Measurements from ENCODE around the gene SOS1. TPM values are rescaled to one million over a fixed set of nuclear protein-coding genes. Genes with fewer than 3 reads are reported as not detected.

The SOS1 gene
- total RNA-seq, 1 donor from 2014 or later = 35.3 TPM

DNA sequence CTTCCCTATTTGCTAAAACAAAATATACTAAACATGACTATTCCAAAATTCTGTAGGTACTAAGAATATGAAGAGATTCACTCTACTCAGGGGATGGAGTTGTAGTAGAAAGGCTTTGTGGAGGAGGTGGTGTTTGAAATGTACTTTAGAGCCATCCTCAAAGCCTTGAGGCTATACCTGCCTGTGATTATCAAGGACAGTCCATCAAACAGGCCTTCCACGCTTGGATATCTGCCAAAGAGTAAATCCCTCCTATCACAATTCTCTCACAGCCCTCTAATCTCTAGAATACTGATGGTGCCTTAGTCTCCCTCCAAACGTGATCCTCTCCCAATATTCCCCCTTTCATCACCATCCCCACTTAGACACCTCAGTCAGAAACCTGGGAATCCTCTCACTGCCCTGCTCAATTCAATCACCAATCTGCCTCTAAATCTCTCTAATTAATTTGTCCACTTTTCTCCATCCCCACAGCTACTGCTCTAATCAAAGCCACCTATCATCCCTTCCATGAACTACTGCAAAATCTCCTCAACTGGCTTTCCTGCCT is 13.1 kb downstream of the SOS1 start:
- Mint-ChIP-seq H3K36me3 (ENCODE audit: low read depth, unreplicated experiment) (peaks cover 6% of the 10 kb centered on the region), H3K9me3 (ENCODE audit: unreplicated experiment) (no peaks in the 10 kb centered on the region), H3K4me3 (ENCODE audit: unreplicated experiment) (no peak overlapping the region), H3K27me3 (ENCODE audit: unreplicated experiment) (no peaks in the 10 kb centered on the region), H3K4me1 (ENCODE audit: unreplicated experiment) (peaks cover 8% of the 10 kb centered on the region), H3K27ac (ENCODE audit: unreplicated experiment) (no peak overlapping the region)
- TF ChIP-seq, protein P1, sequence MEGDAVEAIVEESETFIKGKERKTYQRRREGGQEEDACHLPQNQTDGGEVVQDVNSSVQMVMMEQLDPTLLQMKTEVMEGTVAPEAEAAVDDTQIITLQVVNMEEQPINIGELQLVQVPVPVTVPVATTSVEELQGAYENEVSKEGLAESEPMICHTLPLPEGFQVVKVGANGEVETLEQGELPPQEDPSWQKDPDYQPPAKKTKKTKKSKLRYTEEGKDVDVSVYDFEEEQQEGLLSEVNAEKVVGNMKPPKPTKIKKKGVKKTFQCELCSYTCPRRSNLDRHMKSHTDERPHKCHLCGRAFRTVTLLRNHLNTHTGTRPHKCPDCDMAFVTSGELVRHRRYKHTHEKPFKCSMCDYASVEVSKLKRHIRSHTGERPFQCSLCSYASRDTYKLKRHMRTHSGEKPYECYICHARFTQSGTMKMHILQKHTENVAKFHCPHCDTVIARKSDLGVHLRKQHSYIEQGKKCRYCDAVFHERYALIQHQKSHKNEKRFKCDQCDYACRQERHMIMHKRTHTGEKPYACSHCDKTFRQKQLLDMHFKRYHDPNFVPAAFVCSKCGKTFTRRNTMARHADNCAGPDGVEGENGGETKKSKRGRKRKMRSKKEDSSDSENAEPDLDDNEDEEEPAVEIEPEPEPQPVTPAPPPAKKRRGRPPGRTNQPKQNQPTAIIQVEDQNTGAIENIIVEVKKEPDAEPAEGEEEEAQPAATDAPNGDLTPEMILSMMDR (IDR thresholded peaks at IDR 0.05; ENCODE audit: unreplicated experiment) = no peak
- no peak for DNase-seq (ENCODE audit: low spot score)

DNA sequence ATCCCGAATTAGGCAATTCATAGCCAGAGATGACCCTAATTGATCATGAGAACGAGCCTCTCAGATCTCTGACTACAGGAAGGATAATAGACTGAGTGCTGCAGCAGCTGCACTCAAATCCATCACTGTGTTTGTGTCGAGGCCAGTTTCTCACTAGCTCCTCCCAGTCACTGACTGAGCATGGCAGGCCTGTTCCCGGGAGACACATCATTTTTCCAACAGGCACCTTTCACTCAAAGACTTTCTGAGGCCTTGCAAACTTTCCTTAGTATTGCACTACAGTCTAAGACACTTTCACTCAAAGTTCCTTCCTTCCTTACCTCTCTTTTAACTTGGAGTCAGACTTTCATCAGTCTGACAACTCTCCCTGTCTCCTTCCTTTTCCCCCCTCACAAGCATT is 13.7 kb downstream of the SOS1 start:
- no peak for DNase-seq (ENCODE audit: low spot score)
- TF ChIP-seq, protein P1 (IDR thresholded peaks at IDR 0.05; ENCODE audit: unreplicated experiment) = no peak
- Mint-ChIP-seq H3K9me3 (ENCODE audit: unreplicated experiment) (no peaks in the 10 kb centered on the region), H3K4me3 (ENCODE audit: unreplicated experiment) (no peak overlapping the region), H3K27me3 (ENCODE audit: unreplicated experiment) (no peaks in the 10 kb centered on the region), H3K27ac (ENCODE audit: unreplicated experiment) (no peak overlapping the region), H3K4me1 (ENCODE audit: unreplicated experiment) (peaks cover 8% of the 10 kb centered on the region), H3K36me3 (ENCODE audit: low read depth, unreplicated experiment) (peaks cover 5% of the 10 kb centered on the region)

DNA sequence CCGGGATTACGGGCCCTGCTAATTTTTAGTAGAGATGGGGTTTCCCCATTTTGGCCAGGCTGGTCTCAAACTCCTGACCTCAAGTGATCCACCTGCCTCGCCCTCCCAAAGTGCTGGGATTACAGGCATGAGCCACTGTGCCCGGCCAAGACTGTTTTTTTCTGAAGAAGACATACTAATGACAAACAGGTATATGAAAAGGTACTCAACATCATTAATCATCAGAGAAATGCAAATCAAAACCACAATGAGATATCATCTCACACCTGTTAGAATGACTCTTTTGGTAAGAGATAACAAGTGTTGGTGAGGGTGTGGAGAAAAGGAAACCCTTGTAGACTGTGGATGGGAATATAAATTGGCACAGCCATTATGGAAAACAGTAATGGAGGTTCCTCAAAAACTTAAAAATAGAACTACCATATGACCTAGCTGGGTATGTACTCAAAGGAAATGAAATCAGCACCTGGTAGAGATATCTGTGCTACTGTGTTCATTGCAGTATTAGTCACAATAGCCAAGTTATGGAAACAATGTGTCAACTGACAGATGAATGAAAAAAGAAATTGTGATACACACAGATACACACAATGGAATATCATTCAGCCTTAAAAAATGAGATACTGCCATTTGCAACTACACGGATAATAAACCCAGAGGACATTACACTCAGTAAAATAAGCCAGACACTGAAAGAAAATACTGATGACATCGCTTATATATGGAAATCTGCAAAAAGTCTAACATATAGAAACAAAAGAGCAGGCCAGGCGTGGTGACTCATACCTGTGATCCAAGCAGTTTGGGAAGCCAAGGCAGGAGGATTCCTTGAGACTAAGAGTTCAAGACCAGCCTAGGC is 20.8 kb downstream of the SOS1 start:
- Mint-ChIP-seq H3K27me3 (ENCODE audit: unreplicated experiment) (no peaks in the 10 kb centered on the region), H3K4me1 (ENCODE audit: unreplicated experiment) (no peaks in the 10 kb centered on the region), H3K36me3 (ENCODE audit: low read depth, unreplicated experiment) (no peaks in the 10 kb centered on the region), H3K4me3 (ENCODE audit: unreplicated experiment) (no peak overlapping the region), H3K27ac (ENCODE audit: unreplicated experiment) (no peak overlapping the region), H3K9me3 (ENCODE audit: unreplicated experiment) (no peaks in the 10 kb centered on the region)
- TF ChIP-seq, protein P1 (IDR thresholded peaks at IDR 0.05; ENCODE audit: unreplicated experiment) = no peak
- DNase-seq (ENCODE audit: low spot score) = no peak

DNA sequence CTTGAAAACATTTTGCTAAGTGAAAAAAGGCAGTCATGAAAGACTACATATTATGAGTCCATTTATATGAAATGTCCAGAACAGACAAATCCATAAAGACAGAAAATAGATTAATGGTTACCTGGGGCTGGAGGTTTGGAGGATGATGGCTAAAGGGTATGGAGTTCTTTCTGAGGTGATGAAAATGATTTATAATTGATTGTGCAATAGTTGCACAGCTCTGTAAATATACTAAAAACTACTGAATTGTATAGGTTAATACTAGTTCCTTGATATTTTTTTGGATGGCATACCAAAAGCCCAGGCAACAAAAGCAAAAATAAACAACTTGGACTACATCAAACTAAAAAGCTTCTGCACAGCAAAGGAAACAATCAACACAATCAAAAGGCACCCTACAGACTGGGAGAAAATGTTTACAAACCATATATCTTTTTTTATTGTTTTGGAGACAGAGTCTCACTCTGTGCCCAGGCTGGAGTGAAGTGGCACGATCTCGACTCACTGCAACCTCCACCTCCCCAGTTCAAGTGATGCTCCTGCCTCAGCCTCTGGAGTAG is 21.5 kb downstream of the SOS1 start:
- H3K4me1 Mint-ChIP-seq (ENCODE audit: unreplicated experiment) = no peaks in the 10 kb centered on the region

More for the DNA sequence above, 21.5 kb downstream of the SOS1 start:
- TF ChIP-seq, protein P1 (IDR thresholded peaks at IDR 0.05; ENCODE audit: unreplicated experiment) = no peak
- H3K27ac Mint-ChIP-seq (ENCODE audit: unreplicated experiment) = no peak overlapping the region
- no peaks in the 10 kb centered on the region for H3K36me3 Mint-ChIP-seq (ENCODE audit: low read depth, unreplicated experiment)
- no peak for DNase-seq (ENCODE audit: low spot score)
- H3K4me3 Mint-ChIP-seq (ENCODE audit: unreplicated experiment) = no peak overlapping the region
- H3K9me3 Mint-ChIP-seq (ENCODE audit: unreplicated experiment) = no peaks in the 10 kb centered on the region
- no peaks in the 10 kb centered on the region for H3K27me3 Mint-ChIP-seq (ENCODE audit: unreplicated experiment)
